ENCODE data around the gene DIP2B. TPM values are rescaled to one million over a fixed set of nuclear protein-coding genes. Genes with fewer than 3 reads are reported as not detected.

DIP2B gene
- polyA plus RNA-seq, 3 donors = 3.5 to 12.3 (median 6.5) TPM

DNA sequence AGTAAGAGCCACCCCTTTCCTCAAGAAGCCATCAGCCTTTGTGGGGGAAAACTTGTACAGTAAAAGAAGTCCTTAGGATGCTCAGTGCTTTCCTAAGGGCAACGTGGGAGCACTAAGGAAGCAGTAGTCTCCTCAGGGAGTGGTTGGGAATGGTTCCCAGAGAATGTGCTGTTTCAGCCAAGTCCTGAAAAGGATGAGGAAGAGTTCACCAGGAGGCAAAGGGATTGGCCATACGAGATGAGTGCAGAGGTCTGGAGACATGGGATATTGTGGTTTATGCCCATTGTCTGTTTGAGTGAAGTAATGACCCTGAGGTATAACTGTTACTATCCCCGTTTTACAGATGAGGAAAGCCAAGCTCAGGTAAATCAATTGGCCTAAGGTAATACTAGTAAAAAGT lies 173.1 kb downstream of the DIP2B start:
- Mint-ChIP-seq H3K27me3 (ENCODE audit: low read depth in 3 of 3) (no peaks in the 10 kb centered on the region), H3K4me1 (no peaks in the 10 kb centered on the region), H3K9me3 (no peaks in the 10 kb centered on the region), H3K4me3 (no peak overlapping the region), H3K27ac (no peak overlapping the region), H3K36me3 (peaks cover 80 to 85% of the 10 kb centered on the region in 2 donors)
- intact Hi-C loops (cut with micrococcal nuclease) = no loop called here
- Histone ChIP-seq H3K4me3 (replicated peaks in 1 of 3; ENCODE audit: low read depth in 2 of 3, low read length in 3 of 3) (no peak overlapping the region), H3K9ac (ENCODE audit: insufficient read depth, low read length, poor library complexity, severe bottlenecking) (no peak overlapping the region), H3K9me3 (replicated peaks in 1 of 2; ENCODE audit: control insufficient read depth in 1 of 2, insufficient read depth in 1 of 2, low read length in 2 of 2) (no peaks in the 10 kb centered on the region), H3K36me3 (replicated peaks in 1 of 2; ENCODE audit: control insufficient read depth in 1 of 2, insufficient read depth in 2 of 2, low read length in 2 of 2) (peaks cover 83 to 96% of the 10 kb centered on the region in 2 donors), H3K4me2 (replicated peaks; ENCODE audit: extremely low read depth, low read length, poor library complexity, severe bottlenecking) (no peak overlapping the region), H2AFZ (ENCODE audit: insufficient read depth, low read depth, low read length, poor library complexity, severe bottlenecking) (no peak overlapping the region), H3K27ac (ENCODE audit: low read depth in 1 of 2, low read length in 2 of 2) (no peak overlapping the region), H3K27me3 (ENCODE audit: control insufficient read depth in 2 of 2, insufficient read depth in 2 of 2, low read length in 2 of 2) (no peaks in the 10 kb centered on the region), H3K4me1 (ENCODE audit: control insufficient read depth in 1 of 2, insufficient read depth in 2 of 2, low read length in 2 of 2) (no peaks in the 10 kb centered on the region), H3K79me2 (ENCODE audit: insufficient read depth, low read length) (no peaks in the 10 kb centered on the region), H4K20me1 (ENCODE audit: insufficient read depth, low read length) (no peaks in the 10 kb centered on the region)
- no peak for TF ChIP-seq CTCF (IDR thresholded peaks at IDR 0.05)
- 94% methylated on average over 3 of the region's 3 CpGs for WGBS (ENCODE audit: insufficient coverage)
- DNase-seq = no peak

GRCh38 chr12:50678650-50679365 lies 174.0 kb downstream of the DIP2B start:
- intact Hi-C loops (cut with micrococcal nuclease) = no loop called here

More at GRCh38 chr12:50678650-50679365, 174.0 kb downstream of the DIP2B start:
- Histone ChIP-seq H2AFZ (ENCODE audit: insufficient read depth, low read depth, low read length, poor library complexity, severe bottlenecking) (no peak overlapping the region), H3K79me2 (ENCODE audit: insufficient read depth, low read length) (no peaks in the 10 kb centered on the region), H3K4me2 (replicated peaks; ENCODE audit: extremely low read depth, low read length, poor library complexity, severe bottlenecking) (no peak overlapping the region), H3K27ac (ENCODE audit: low read depth in 1 of 2, low read length in 2 of 2) (no peak overlapping the region), H3K36me3 (replicated peaks in 1 of 2; ENCODE audit: control insufficient read depth in 1 of 2, insufficient read depth in 2 of 2, low read length in 2 of 2) (peaks cover 86 to 98% of the 10 kb centered on the region in 2 donors), H3K4me3 (replicated peaks in 1 of 3; ENCODE audit: low read depth in 2 of 3, low read length in 3 of 3) (no peak overlapping the region), H3K9ac (ENCODE audit: insufficient read depth, low read length, poor library complexity, severe bottlenecking) (no peak overlapping the region), H4K20me1 (ENCODE audit: insufficient read depth, low read length) (no peaks in the 10 kb centered on the region), H3K4me1 (ENCODE audit: control insufficient read depth in 1 of 2, insufficient read depth in 2 of 2, low read length in 2 of 2) (no peaks in the 10 kb centered on the region), H3K9me3 (replicated peaks in 1 of 2; ENCODE audit: control insufficient read depth in 1 of 2, insufficient read depth in 1 of 2, low read length in 2 of 2) (no peaks in the 10 kb centered on the region), H3K27me3 (ENCODE audit: control insufficient read depth in 2 of 2, insufficient read depth in 2 of 2, low read length in 2 of 2) (no peaks in the 10 kb centered on the region)
- H3K4me3 Mint-ChIP-seq = no peak overlapping the region
- no peaks in the 10 kb centered on the region for H3K9me3 Mint-ChIP-seq
- H3K36me3 Mint-ChIP-seq = peaks cover 79 to 87% of the 10 kb centered on the region in 2 donors
- WGBS (ENCODE audit: insufficient coverage) = 97% methylated on average over 3 of the region's 4 CpGs
- H3K27me3 Mint-ChIP-seq (ENCODE audit: low read depth in 3 of 3) = no peaks in the 10 kb centered on the region
- DNase-seq = no peak
- H3K27ac Mint-ChIP-seq = no peak overlapping the region
- no peaks in the 10 kb centered on the region for H3K4me1 Mint-ChIP-seq
- TF ChIP-seq CTCF (IDR thresholded peaks at IDR 0.05) = no peak

Measured in CD14-positive monocyte (primary cell).